Measurements from ENCODE around the gene HLA-F.
A peak's percentile ranks its signal among the peaks of the same experiment; 100 is the strongest.

Gene HLA-F

GRCh38 chr6:29724937-29725869, 2.0 kb downstream of the HLA-F start:
- no peak for DNase-seq

GRCh38 chr6:29726001-29726400, 2.8 kb downstream of the HLA-F start:
- no peak for DNase-seq

GRCh38 chr6:29726571-29727194, 3.4 kb downstream of the HLA-F start:
- no peak for DNase-seq

- no peak for DNase-seq
Observed at GRCh38 chr6:29727637-29728036, 4.4 kb downstream of the HLA-F start.

GRCh38 chr6:29728173-29728874, 5.1 kb downstream of the HLA-F start:
- DNase-seq, result no peak

GRCh38 chr6:29728875-29729270, 5.6 kb downstream of the HLA-F start:
- no peak for DNase-seq

- no peak for DNase-seq
Observed at GRCh38 chr6:29729774-29730328, 6.6 kb downstream of the HLA-F start.

GRCh38 chr6:29730575-29731126, 7.4 kb downstream of the HLA-F start:
- no peak for DNase-seq

GRCh38 chr6:29731281-29731680, 8.0 kb downstream of the HLA-F start:
- DNase-seq, result no peak

GRCh38 chr6:29733057-29733456, 9.8 kb downstream of the HLA-F start:
- no peak for DNase-seq

- DNase-seq, result no peak
Observed at GRCh38 chr6:29734046-29735018, 11.1 kb downstream of the HLA-F start.

GRCh38 chr6:29736563-29736962, 13.3 kb downstream of the HLA-F start:
- DNase-seq, result no peak

- peak; percentile 39 for DNase-seq
Observed at GRCh38 chr6:29737707-29738630, 14.7 kb downstream of the HLA-F start.

- no peak for DNase-seq
Observed at GRCh38 chr6:29739136-29739881, 16.1 kb downstream of the HLA-F start.

GRCh38 chr6:29739882-29740261, 16.6 kb downstream of the HLA-F start:
- DNase-seq, result no peak

- DNase-seq, result no peak
Observed at GRCh38 chr6:29741592-29741991, 18.4 kb downstream of the HLA-F start.

GRCh38 chr6:29742127-29742526, 18.9 kb downstream of the HLA-F start:
- no peak for DNase-seq

- DNase-seq, result no peak
Observed at GRCh38 chr6:29743025-29743424, 19.8 kb downstream of the HLA-F start.

- no peak for DNase-seq
Observed at GRCh38 chr6:29743568-29743967, 20.3 kb downstream of the HLA-F start.

- no peak for DNase-seq
Observed at GRCh38 chr6:29744131-29744530, 20.9 kb downstream of the HLA-F start.
